Mesenteric fat pad (tissue), 1 donor: ENCODE measurements around the gene DDC. TPM values are rescaled to one million over a fixed set of nuclear protein-coding genes. Genes with fewer than 3 reads are reported as not detected.

Experiments used
- DNase-seq: peaks from one replicate; pipeline ENCODE4 v3.0.0-alpha.2; 2020; ENCODE audit warnings: low spot score
- total RNA-seq: library from RNA; stranded (reverse); fragmentation: NEBNext Ultra II Directional; extraction: Animal tissue kit (Norgen Biotek cat#: 25700); gene quantifications from one replicate; pipeline ENCODE4 v1.2.1, GENCODE V29; 2021
- donor health status: DM: yes; HTN: yes; CAD: no.

Gene DDC
- total RNA-seq, 1 donor from 2014 or later, result 1.0 TPM

GRCh38 chr7:50418526-50419290, 146.5 kb downstream of the DDC start:
- DNase-seq, result no peak

GRCh38 chr7:50418086-50418515, 147.1 kb downstream of the DDC start:
- no peak for DNase-seq

GRCh38 chr7:50416527-50417182, 148.6 kb downstream of the DDC start:
- DNase-seq, result no peak

- DNase-seq, result no peak
Observed at GRCh38 chr7:50415844-50416364, 149.3 kb downstream of the DDC start.

- DNase-seq, result no peak
Observed at GRCh38 chr7:50413561-50413960, 151.6 kb downstream of the DDC start.

GRCh38 chr7:50412973-50413372, 152.2 kb downstream of the DDC start:
- no peak for DNase-seq

- DNase-seq, result no peak
Observed at GRCh38 chr7:50411332-50411731, 153.9 kb downstream of the DDC start.

GRCh38 chr7:50409856-50410745, 155.1 kb downstream of the DDC start:
- DNase-seq, result no peak

Other genes starting within 250 kb of the DDC start
- 7.2 TPM for gene FIGNL1, start 115.1 kb downstream of the DDC start, total RNA-seq
- gene GRB10, start 217.5 kb upstream of the DDC start, total RNA-seq, result 95.7 TPM